A549 (cell line): ENCODE data around the gene PRDX5.

Experiments used
- KDM1A ChIP-seq: fragments of 200-600 bp; sonication (generic); IDR thresholded peaks from 2 replicates; pipeline ENCODE4 v1.6.1; 2016; ENCODE audit warnings: low read depth, mild to moderate bottlenecking
- POLR2A ChIP-seq: IDR thresholded peaks from 2 replicates; pipeline ENCODE4 v1.6.1; 2012; ENCODE audit warnings: mild to moderate bottlenecking, low read length
- TF ChIP-seq, protein P1 (sequence below): fragments of >200 bp; sonication (Bioruptor Twin); formaldehyde crosslinking; IDR thresholded peaks from 3 replicates; pipeline ENCODE4 v1.5.1; 2016

DNA sequence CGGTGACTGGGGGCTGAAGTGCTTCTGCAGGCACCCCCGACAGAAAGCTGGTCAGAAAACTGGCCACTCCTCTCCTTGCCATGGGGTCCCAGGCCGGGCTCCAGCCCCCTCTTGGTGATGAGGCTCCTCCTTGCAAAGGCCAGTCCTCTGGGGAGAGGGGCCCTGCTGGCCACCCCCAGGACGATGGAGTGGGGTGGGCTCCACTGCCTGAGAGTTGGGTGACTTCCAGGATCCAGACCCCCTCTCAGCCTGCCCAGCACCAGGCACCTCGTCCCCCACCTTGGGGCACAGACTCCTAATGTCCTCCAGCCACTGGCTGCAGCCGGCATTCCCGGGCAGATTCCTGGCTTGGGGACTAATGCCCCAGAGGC is 40.6 kb downstream of the PRDX5 start:
- TF ChIP-seq POLR2A (no peak), KDM1A (no peak)
- TF ChIP-seq, protein P1, sequence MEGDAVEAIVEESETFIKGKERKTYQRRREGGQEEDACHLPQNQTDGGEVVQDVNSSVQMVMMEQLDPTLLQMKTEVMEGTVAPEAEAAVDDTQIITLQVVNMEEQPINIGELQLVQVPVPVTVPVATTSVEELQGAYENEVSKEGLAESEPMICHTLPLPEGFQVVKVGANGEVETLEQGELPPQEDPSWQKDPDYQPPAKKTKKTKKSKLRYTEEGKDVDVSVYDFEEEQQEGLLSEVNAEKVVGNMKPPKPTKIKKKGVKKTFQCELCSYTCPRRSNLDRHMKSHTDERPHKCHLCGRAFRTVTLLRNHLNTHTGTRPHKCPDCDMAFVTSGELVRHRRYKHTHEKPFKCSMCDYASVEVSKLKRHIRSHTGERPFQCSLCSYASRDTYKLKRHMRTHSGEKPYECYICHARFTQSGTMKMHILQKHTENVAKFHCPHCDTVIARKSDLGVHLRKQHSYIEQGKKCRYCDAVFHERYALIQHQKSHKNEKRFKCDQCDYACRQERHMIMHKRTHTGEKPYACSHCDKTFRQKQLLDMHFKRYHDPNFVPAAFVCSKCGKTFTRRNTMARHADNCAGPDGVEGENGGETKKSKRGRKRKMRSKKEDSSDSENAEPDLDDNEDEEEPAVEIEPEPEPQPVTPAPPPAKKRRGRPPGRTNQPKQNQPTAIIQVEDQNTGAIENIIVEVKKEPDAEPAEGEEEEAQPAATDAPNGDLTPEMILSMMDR: no peak
